Activated CD8-positive, alpha-beta T cell treated with anti-CD3 and anti-CD28 coated beads, Interleukin-2, amount 10 ng/mL, durations not matched to agents 7 days and 5 days (primary cell): ENCODE measurements around the gene CYRIA. TPM values are rescaled to one million over a fixed set of nuclear protein-coding genes. Genes with fewer than 3 reads are reported as not detected.

Experiments used
- ATAC-seq: fragments of 150-1000 bp; cut with Tn5 transposase; one replicate; pipeline ENCODE4 v1.10.0; 2021; ENCODE audit warnings: moderate library complexity
- CTCF ChIA-PET: fragments of 350-600 bp; sonication (Branson Sonifier 250); formaldehyde crosslinking; loops from one replicate; lab custom pipeline; 2021; ENCODE audit warnings: antibody characterized with exemption; lab: Charles Lee
- POLR2A ChIA-PET: fragments of 350-600 bp; sonication (Branson Sonifier 250); formaldehyde crosslinking; loops from one replicate; lab custom pipeline; 2021; ENCODE audit warnings: antibody characterized with exemption; lab: Charles Lee
- DNase-seq: peaks from one replicate; pipeline ENCODE4 v3.0.0-alpha.2; 2020
- H3K27ac Mint-ChIP-seq: one replicate; pipeline ENCODE4 v1.8.0; 2021; ENCODE audit warnings: mild to moderate bottlenecking, mixed read lengths
- H3K27me3 Mint-ChIP-seq: one replicate; pipeline ENCODE4 v1.8.0; 2021; ENCODE audit warnings: low read depth, mixed read lengths
- H3K36me3 Mint-ChIP-seq: one replicate; pipeline ENCODE4 v1.8.0; 2021; ENCODE audit warnings: low read depth, mixed read lengths
- H3K4me1 Mint-ChIP-seq: one replicate; pipeline ENCODE4 v1.8.0; 2021; ENCODE audit warnings: low read depth, mixed read lengths
- H3K4me3 Mint-ChIP-seq: one replicate; pipeline ENCODE4 v1.8.0; 2021; ENCODE audit warnings: mild to moderate bottlenecking, mixed read lengths
- H3K9me3 Mint-ChIP-seq: one replicate; pipeline ENCODE4 v1.8.0; 2022; ENCODE audit warnings: mixed read lengths; ENCODE audit not compliant: insufficient read depth
- total RNA-seq, 2 experiments: library from RNA; stranded (reverse); gene quantifications; one replicate each; pipeline ENCODE4 v1.2.3, GENCODE V29; 2021

CYRIA gene
- total RNA-seq, 2 experiments from 2014 or later = 0.78 to 0.84 TPM

GRCh38 chr2:16684676-16685339 lies 19.2 kb upstream of the CYRIA start:
- no peaks in the 10 kb centered on the region for H3K27me3 Mint-ChIP-seq
- ChIA-PET POLR2A (no interaction called here), CTCF (no interaction called here)
- no peak overlapping the region for H3K27ac Mint-ChIP-seq
- H3K9me3 Mint-ChIP-seq = no peaks in the 10 kb centered on the region
- no peak for ATAC-seq
- DNase-seq = no peak
- H3K4me3 Mint-ChIP-seq = no peak overlapping the region
- H3K4me1 Mint-ChIP-seq = no peaks in the 10 kb centered on the region
- no peaks in the 10 kb centered on the region for H3K36me3 Mint-ChIP-seq

GRCh38 chr2:16683576-16683975 lies 17.9 kb upstream of the CYRIA start:
- POLR2A ChIA-PET = interaction anchor here (0.6 kb wide), 1 partner anchor 28 kb away, joined by 3 read pairs; no protein-coding TSS in a partner anchor
- Mint-ChIP-seq H3K9me3 (peaks cover 6% of the 10 kb centered on the region), H3K4me1 (no peaks in the 10 kb centered on the region), H3K27ac (no peak overlapping the region), H3K4me3 (no peak overlapping the region), H3K36me3 (no peaks in the 10 kb centered on the region), H3K27me3 (no peaks in the 10 kb centered on the region)
- DNase-seq (no peak), ATAC-seq (no peak)
- CTCF ChIA-PET = no interaction called here

- no peak for DNase-seq
- H3K4me3 Mint-ChIP-seq = no peak overlapping the region
- no peaks in the 10 kb centered on the region for H3K27me3 Mint-ChIP-seq
- H3K36me3 Mint-ChIP-seq = no peaks in the 10 kb centered on the region
- no peak overlapping the region for H3K27ac Mint-ChIP-seq
- ATAC-seq = no peak
- no peaks in the 10 kb centered on the region for H3K4me1 Mint-ChIP-seq
- H3K9me3 Mint-ChIP-seq = peaks cover 14% of the 10 kb centered on the region
- CTCF ChIA-PET = no interaction called here
- POLR2A ChIA-PET = no interaction called here
These were observed 16.9 kb upstream of the CYRIA start for GRCh38 chr2:16682431-16683118.

GRCh38 chr2:16680781-16681180 lies 15.1 kb upstream of the CYRIA start:
- no peaks in the 10 kb centered on the region for H3K4me1 Mint-ChIP-seq
- H3K9me3 Mint-ChIP-seq = peaks cover 14% of the 10 kb centered on the region
- POLR2A ChIA-PET = interaction anchor here (0.6 kb wide), 1 partner anchor 43 kb away, joined by 3 read pairs; no protein-coding TSS in a partner anchor
- ATAC-seq (no peak), DNase-seq (no peak)
- no peak overlapping the region for H3K27ac Mint-ChIP-seq
- no peak overlapping the region for H3K4me3 Mint-ChIP-seq
- H3K27me3 Mint-ChIP-seq = no peaks in the 10 kb centered on the region
- no peaks in the 10 kb centered on the region for H3K36me3 Mint-ChIP-seq
- CTCF ChIA-PET = no interaction called here

GRCh38 chr2:16680304-16680703 lies 14.7 kb upstream of the CYRIA start:
- Mint-ChIP-seq H3K9me3 (peaks cover 14% of the 10 kb centered on the region), H3K36me3 (no peaks in the 10 kb centered on the region), H3K4me3 (no peak overlapping the region), H3K27ac (no peak overlapping the region), H3K27me3 (no peaks in the 10 kb centered on the region), H3K4me1 (no peaks in the 10 kb centered on the region)
- POLR2A ChIA-PET = interaction anchor here (0.6 kb wide), 1 partner anchor 43 kb away, joined by 3 read pairs; no protein-coding TSS in a partner anchor
- no peak for DNase-seq
- CTCF ChIA-PET = no interaction called here
- ATAC-seq = no peak

- H3K27me3 Mint-ChIP-seq = no peaks in the 10 kb centered on the region
- H3K27ac Mint-ChIP-seq = no peak overlapping the region
- ATAC-seq (no peak), DNase-seq (no peak)
- peaks cover 14% of the 10 kb centered on the region for H3K9me3 Mint-ChIP-seq
- no peak overlapping the region for H3K4me3 Mint-ChIP-seq
- ChIA-PET POLR2A (no interaction called here), CTCF (no interaction called here)
- no peaks in the 10 kb centered on the region for H3K36me3 Mint-ChIP-seq
- no peaks in the 10 kb centered on the region for H3K4me1 Mint-ChIP-seq
These were observed 13.3 kb upstream of the CYRIA start for GRCh38 chr2:16678964-16679363.

GRCh38 chr2:16677875-16678274 lies 12.2 kb upstream of the CYRIA start:
- no peak overlapping the region for H3K27ac Mint-ChIP-seq
- POLR2A ChIA-PET = no interaction called here
- no peak overlapping the region for H3K4me3 Mint-ChIP-seq
- no peaks in the 10 kb centered on the region for H3K27me3 Mint-ChIP-seq
- peaks cover 14% of the 10 kb centered on the region for H3K9me3 Mint-ChIP-seq
- H3K4me1 Mint-ChIP-seq = no peaks in the 10 kb centered on the region
- CTCF ChIA-PET = no interaction called here
- no peak for DNase-seq
- no peaks in the 10 kb centered on the region for H3K36me3 Mint-ChIP-seq
- ATAC-seq = no peak

GRCh38 chr2:16675781-16676180 lies 10.1 kb upstream of the CYRIA start:
- H3K27me3 Mint-ChIP-seq = peaks cover 3% of the 10 kb centered on the region
- ChIA-PET POLR2A (no interaction called here), CTCF (no interaction called here)
- peaks cover 14% of the 10 kb centered on the region for H3K9me3 Mint-ChIP-seq
- H3K4me1 Mint-ChIP-seq = no peaks in the 10 kb centered on the region
- H3K36me3 Mint-ChIP-seq = no peaks in the 10 kb centered on the region
- H3K4me3 Mint-ChIP-seq = no peak overlapping the region
- no peak overlapping the region for H3K27ac Mint-ChIP-seq
- ATAC-seq = no peak
- DNase-seq = no peak

- POLR2A ChIA-PET = no interaction called here
- H3K4me1 Mint-ChIP-seq = no peaks in the 10 kb centered on the region
- no peak for ATAC-seq
- CTCF ChIA-PET = no interaction called here
- no peak for DNase-seq
- H3K9me3 Mint-ChIP-seq = peaks cover 11% of the 10 kb centered on the region
- H3K36me3 Mint-ChIP-seq = no peaks in the 10 kb centered on the region
- no peak overlapping the region for H3K4me3 Mint-ChIP-seq
- H3K27me3 Mint-ChIP-seq = peaks cover 3% of the 10 kb centered on the region
- H3K27ac Mint-ChIP-seq = no peak overlapping the region
These were observed 8.5 kb upstream of the CYRIA start for GRCh38 chr2:16674154-16674553.

- POLR2A ChIA-PET = no interaction called here
- Mint-ChIP-seq H3K4me3 (no peak overlapping the region), H3K27ac (no peak overlapping the region), H3K4me1 (no peaks in the 10 kb centered on the region), H3K36me3 (no peaks in the 10 kb centered on the region), H3K27me3 (peaks cover 14% of the 10 kb centered on the region), H3K9me3 (no peaks in the 10 kb centered on the region)
- ATAC-seq = no peak
- DNase-seq = no peak
- CTCF ChIA-PET = no interaction called here
These were observed 6.1 kb upstream of the CYRIA start for GRCh38 chr2:16671760-16672159.

GRCh38 chr2:16669388-16669787 lies 3.8 kb upstream of the CYRIA start:
- no peaks in the 10 kb centered on the region for H3K9me3 Mint-ChIP-seq
- H3K4me3 Mint-ChIP-seq = no peak overlapping the region
- ChIA-PET CTCF (no interaction called here), POLR2A (no interaction called here)
- H3K4me1 Mint-ChIP-seq = peaks cover 10% of the 10 kb centered on the region
- no peaks in the 10 kb centered on the region for H3K36me3 Mint-ChIP-seq
- H3K27ac Mint-ChIP-seq = no peak overlapping the region
- ATAC-seq (no peak), DNase-seq (no peak)
- H3K27me3 Mint-ChIP-seq = peaks cover 30% of the 10 kb centered on the region

GRCh38 chr2:16666449-16666801 lies 791 bp upstream of the CYRIA start:
- peaks cover 40% of the 10 kb centered on the region for H3K27me3 Mint-ChIP-seq
- ChIA-PET POLR2A (no interaction called here), CTCF (no interaction called here)
- H3K4me1 Mint-ChIP-seq = peaks cover 15% of the 10 kb centered on the region
- no peak for DNase-seq
- H3K9me3 Mint-ChIP-seq = no peaks in the 10 kb centered on the region
- ATAC-seq = no peak
- peak overlapping the region; percentile 54 for H3K4me3 Mint-ChIP-seq
- no peak overlapping the region for H3K27ac Mint-ChIP-seq
- H3K36me3 Mint-ChIP-seq = no peaks in the 10 kb centered on the region
